Activated CD8-positive, alpha-beta T cell treated with anti-CD3 and anti-CD28 coated beads for 36 hours (primary cell): ENCODE results near the gene ACACB. TPM values are rescaled to one million over a fixed set of nuclear protein-coding genes. Genes with fewer than 3 reads are reported as not detected.

Experiments
- ATAC-seq: fragments of 200-7000 bp; cut with Tn5 transposase; one replicate; pipeline ENCODE4 v1.10.0; 2021; ENCODE audit warnings: mild to moderate bottlenecking, moderate library complexity
- CTCF ChIA-PET: fragments of 350-600 bp; sonication (Branson Sonifier 250); formaldehyde crosslinking; loops from one replicate; lab custom pipeline; 2021; ENCODE audit warnings: antibody characterized with exemption; lab: Charles Lee
- POLR2A ChIA-PET: fragments of 350-600 bp; sonication (Branson Sonifier 250); formaldehyde crosslinking; loops from one replicate; lab custom pipeline; 2021; ENCODE audit warnings: antibody characterized with exemption; lab: Charles Lee
- DNase-seq: peaks from one replicate; pipeline ENCODE4 v3.0.0-alpha.2; 2020
- H3K27ac Mint-ChIP-seq: one replicate; pipeline ENCODE4 v1.8.0; 2021; ENCODE audit warnings: mild to moderate bottlenecking, mixed read lengths
- H3K27me3 Mint-ChIP-seq: one replicate; pipeline ENCODE4 v1.8.0; 2021; ENCODE audit warnings: mixed read lengths
- H3K36me3 Mint-ChIP-seq: one replicate; pipeline ENCODE4 v1.8.0; 2021; ENCODE audit warnings: low read depth, mixed read lengths
- H3K4me1 Mint-ChIP-seq: one replicate; pipeline ENCODE4 v1.8.0; 2021; ENCODE audit warnings: low read depth, mixed read lengths
- H3K4me3 Mint-ChIP-seq: one replicate; pipeline ENCODE4 v1.8.0; 2021; ENCODE audit warnings: mild to moderate bottlenecking, moderate library complexity, mixed read lengths
- H3K9me3 Mint-ChIP-seq: one replicate; pipeline ENCODE4 v1.8.0; 2021; ENCODE audit warnings: mixed read lengths
- intact Hi-C: fragments of 100-400 bp; cut with micrococcal nuclease; formaldehyde crosslinking; loops from one replicate; pipeline ENCODE4 v1.10.0; 2022
- total RNA-seq, 2 experiments: library from RNA; stranded (reverse); gene quantifications; one replicate each; pipeline ENCODE4 v1.2.3, GENCODE V29; 2021
- TF ChIP-seq, protein P1 (sequence below): fragments of 200-600 bp; IDR thresholded peaks from one replicate; pipeline ENCODE4 v1.8.0; 2022; ENCODE audit warnings: antibody characterized with exemption, mild to moderate bottlenecking

Gene ACACB
- 10 to 100 TPM in 1 of 2 experiments, 1 to 10 TPM in 1; 8.7 to 11.2 TPM for total RNA-seq

DNA sequence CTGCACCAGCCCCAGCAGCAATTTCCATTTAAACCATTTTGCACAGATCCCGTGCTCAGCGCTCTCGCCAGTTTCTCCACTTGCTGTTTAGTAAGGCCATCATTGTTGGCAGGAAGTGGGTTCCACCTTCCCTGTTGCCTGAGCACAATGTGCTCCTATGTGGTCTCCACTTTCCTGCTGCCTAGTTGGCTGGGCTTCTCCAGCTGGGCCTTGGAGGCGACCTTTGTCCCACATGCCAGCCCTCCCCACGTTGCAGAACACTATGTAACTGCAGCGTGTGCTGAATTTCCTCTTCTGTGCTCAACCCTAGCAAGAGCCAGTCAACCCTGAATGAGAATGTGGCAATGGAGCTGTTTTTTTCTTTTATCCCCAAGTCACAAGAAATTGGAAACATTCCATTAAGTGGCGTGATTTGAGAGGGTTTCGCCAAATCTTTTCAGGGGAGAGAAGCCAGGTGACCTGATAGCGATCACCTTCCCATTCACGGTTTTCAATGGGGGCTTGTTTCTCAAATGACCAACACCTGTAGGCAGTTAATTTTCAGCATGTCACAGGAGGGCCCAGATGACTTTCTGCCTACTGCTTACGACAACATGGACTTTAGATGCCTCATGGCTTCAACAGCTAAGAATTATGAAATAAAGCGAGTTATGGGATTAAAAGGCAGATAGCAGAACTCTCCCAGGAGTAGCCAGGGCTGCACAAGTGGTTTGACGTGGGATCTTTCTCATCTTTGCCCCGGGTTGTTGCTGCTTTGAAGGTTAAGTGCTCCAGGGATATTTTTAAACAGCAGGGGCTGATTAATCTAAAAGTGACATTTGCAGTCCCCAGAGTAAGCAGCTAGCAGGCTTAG is at the start of gene ACACB:
Gene ACACB, plus strand, starts transcription at position 830 of the 853 bp plus-strand sequence. CDS start 22,819 bp downstream, outside the sequence.
- POLR2A ChIA-PET, result interaction anchor here (0.7 to 1.5 kb wide), 2 partner anchors 13 to 15 kb away, joined by 3 read pairs; no protein-coding TSS in a partner anchor
- Mint-ChIP-seq H3K36me3 (no peaks in the 10 kb centered on the region), H3K27me3 (no peaks in the 10 kb centered on the region), H3K4me1 (peaks cover 15% of the 10 kb centered on the region), H3K9me3 (no peaks in the 10 kb centered on the region), H3K4me3 (no peak within 1 kb of the TSS), H3K27ac (no peak within 1 kb of the TSS)
- CTCF ChIA-PET, result interaction anchor here (0.9 to 2.6 kb wide), 6 partner anchors 13 to 278 kb away, joined by 3 to 9 read pairs (median 4); partner anchors contain the start of gene ALKBH2
- ATAC-seq (no peak), DNase-seq (no peak)
- TF ChIP-seq, protein P1, sequence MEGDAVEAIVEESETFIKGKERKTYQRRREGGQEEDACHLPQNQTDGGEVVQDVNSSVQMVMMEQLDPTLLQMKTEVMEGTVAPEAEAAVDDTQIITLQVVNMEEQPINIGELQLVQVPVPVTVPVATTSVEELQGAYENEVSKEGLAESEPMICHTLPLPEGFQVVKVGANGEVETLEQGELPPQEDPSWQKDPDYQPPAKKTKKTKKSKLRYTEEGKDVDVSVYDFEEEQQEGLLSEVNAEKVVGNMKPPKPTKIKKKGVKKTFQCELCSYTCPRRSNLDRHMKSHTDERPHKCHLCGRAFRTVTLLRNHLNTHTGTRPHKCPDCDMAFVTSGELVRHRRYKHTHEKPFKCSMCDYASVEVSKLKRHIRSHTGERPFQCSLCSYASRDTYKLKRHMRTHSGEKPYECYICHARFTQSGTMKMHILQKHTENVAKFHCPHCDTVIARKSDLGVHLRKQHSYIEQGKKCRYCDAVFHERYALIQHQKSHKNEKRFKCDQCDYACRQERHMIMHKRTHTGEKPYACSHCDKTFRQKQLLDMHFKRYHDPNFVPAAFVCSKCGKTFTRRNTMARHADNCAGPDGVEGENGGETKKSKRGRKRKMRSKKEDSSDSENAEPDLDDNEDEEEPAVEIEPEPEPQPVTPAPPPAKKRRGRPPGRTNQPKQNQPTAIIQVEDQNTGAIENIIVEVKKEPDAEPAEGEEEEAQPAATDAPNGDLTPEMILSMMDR, result no peak
- intact Hi-C loops, result loop anchor here (5.0 kb wide), 1 partner anchor 271 kb away; no protein-coding TSS in a partner anchor

DNA sequence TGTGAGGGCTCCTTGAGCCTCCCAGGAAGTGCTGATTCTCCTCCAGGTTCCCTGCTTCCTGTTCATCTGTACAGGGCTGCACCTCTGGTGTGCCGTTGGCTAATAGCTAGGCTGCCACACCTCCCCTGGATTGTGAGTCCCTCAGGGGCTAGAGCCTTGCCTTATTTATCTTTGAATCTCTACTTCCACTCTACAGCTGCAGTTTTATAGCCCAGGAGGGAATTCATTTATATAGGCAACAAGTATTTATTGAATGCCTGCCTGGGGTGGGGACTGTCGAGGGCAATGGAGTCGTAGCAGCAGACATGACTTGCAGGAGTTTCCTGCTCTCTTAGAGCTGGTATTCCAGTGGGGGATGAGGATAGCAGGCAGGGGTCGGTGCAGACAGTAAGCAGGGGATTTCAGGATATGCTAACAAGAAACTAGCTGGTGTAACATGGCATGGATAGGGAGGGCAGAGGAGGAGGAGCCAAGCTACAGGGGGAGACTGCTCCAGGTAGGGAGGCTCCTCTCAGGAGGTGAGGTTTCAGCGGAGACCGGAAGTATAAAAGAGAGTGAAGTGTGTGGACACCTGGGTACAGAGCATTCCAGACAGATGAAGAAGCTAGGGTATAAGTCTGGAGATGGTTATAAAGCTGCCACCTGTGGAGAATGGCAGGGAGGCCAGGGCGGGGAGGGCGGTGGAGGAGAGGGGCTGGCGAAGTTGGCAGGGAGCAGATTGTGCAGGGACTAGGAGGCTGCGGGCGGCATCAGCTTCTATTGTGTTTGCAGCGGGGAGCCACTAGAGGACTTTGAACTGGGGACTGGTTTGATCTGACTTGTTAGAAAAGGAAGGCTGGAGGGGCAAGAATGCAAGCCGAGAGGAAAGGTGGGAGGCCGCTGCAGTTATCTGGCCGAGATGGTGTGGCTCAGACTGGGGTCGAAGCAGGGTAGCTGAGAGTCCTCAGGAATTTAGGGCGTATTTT is 46.8 kb upstream of the ACACB start:
- POLR2A ChIA-PET, result interaction anchor here (0.7 kb wide), 1 partner anchor 25 kb away, joined by 3 read pairs; no protein-coding TSS in a partner anchor
- TF ChIP-seq, protein P1, result no peak
- Mint-ChIP-seq H3K4me1 (no peaks in the 10 kb centered on the region), H3K36me3 (peaks cover 9% of the 10 kb centered on the region), H3K27ac (no peak overlapping the region), H3K27me3 (no peaks in the 10 kb centered on the region), H3K4me3 (no peak overlapping the region), H3K9me3 (no peaks in the 10 kb centered on the region)
- intact Hi-C loops, result no loop called here
- ATAC-seq, result no peak
- no peak for DNase-seq
- CTCF ChIA-PET, result interaction anchor here (1.1 to 1.9 kb wide), 2 partner anchors 9 to 24 kb away, joined by 4 to 5 read pairs; partner anchors contain the start of gene ALKBH2

GRCh38 chr12:109074866-109075265 is 41.5 kb upstream of the ACACB start:
- Mint-ChIP-seq H3K4me3 (no peak overlapping the region), H3K36me3 (peaks cover 40% of the 10 kb centered on the region), H3K4me1 (no peaks in the 10 kb centered on the region), H3K9me3 (peaks cover 12% of the 10 kb centered on the region), H3K27ac (no peak overlapping the region), H3K27me3 (no peaks in the 10 kb centered on the region)
- ATAC-seq (no peak), DNase-seq (no peak)
- ChIA-PET POLR2A (no interaction called here), CTCF (no interaction called here)
- TF ChIP-seq, protein P1, result no peak
- intact Hi-C loops, result no loop called here

DNA sequence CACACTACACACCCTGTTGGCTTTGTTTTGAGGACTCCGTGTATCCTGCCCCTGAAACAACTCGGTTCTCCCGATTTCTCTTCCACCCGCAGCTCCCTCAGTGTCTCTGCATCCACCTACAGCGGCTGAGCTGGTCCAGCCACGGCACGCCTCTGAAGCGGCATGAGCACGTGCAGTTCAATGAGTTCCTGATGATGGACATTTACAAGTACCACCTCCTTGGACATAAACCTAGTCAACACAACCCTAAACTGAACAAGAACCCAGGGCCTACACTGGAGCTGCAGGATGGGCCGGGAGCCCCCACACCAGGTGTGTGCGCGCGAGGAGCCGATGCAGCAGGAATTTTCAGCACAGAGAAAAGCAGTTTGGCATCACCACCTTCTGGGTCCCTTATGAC is 33.6 kb upstream of the ACACB start:
- Mint-ChIP-seq H3K4me1 (peaks cover 3% of the 10 kb centered on the region), H3K4me3 (no peak overlapping the region), H3K27me3 (no peaks in the 10 kb centered on the region), H3K9me3 (peaks cover 6% of the 10 kb centered on the region), H3K27ac (no peak overlapping the region), H3K36me3 (peaks cover 26% of the 10 kb centered on the region)
- ATAC-seq, result no peak
- no peak for DNase-seq
- POLR2A ChIA-PET, result interaction anchor here (1.6 kb wide), 1 partner anchor 10 kb away, joined by 6 read pairs; the partner anchor contains the start of gene ALKBH2
- CTCF ChIA-PET, result interaction anchor here (1.0 kb wide), 2 partner anchors 10 to 198 kb away, joined by 3 read pairs; partner anchors contain the start of gene ALKBH2
- intact Hi-C loops, result no loop called here
- TF ChIP-seq, protein P1, result no peak
